HCT116 (cell line): ENCODE measurements around the gene TMEM192. TPM values are rescaled to one million over a fixed set of nuclear protein-coding genes. Genes with fewer than 3 reads are reported as not detected.

Source experiments
- ATAC-seq: fragments of 200-7000 bp; cut with Tn5 transposase; 2 replicates; pipeline ENCODE4 v1.9.1; 2020; ENCODE audit warnings: mild to moderate bottlenecking, moderate library complexity
- BruUV-seq: library from RNA; stranded (reverse); fragments of 400-500 nt; replicated peaks from 2 replicates; lab custom pipeline; 2021; lab: Mats Ljungman, UMichigan
- CTCF ChIA-PET: fragments of 300-600 bp; sonication (Branson Sonifier 250); formaldehyde crosslinking; loops from one replicate; lab custom pipeline; 2021; ENCODE audit warnings: antibody characterized with exemption; lab: Charles Lee
- POLR2A ChIA-PET: fragments of 300-600, 350-600 bp; sonication (Branson Sonifier 250); formaldehyde crosslinking; loops from one replicate; lab custom pipeline; 2021; ENCODE audit warnings: antibody characterized with exemption; lab: Charles Lee
- RAD21 ChIA-PET, 2 experiments: fragments of 300-600 bp; sonication (Branson Sonifier 250); formaldehyde crosslinking; loops; one replicate each; lab custom pipeline; 2023; ENCODE audit warnings: low total read pairs in 2 of 2; ENCODE audit not compliant: uncharacterized antibody in 2 of 2, unreplicated experiment in 2 of 2, low non-redundant PET in 1 of 2; lab: Charles Lee
- DNase-seq: peaks from one replicate; pipeline ENCODE4 v3.0.0-alpha.2; 2010; ENCODE audit warnings: low read depth, low spot score
- H2AFZ ChIP-seq: fragments of 200-600 bp; shearing (Covaris generic), sonication (generic); 2 replicates; pipeline ENCODE4 v1.6.1; 2017; ENCODE audit warnings: low read depth, mixed run types, mixed read lengths, antibody characterized with exemption, low read length; ENCODE audit not compliant: poor library complexity, severe bottlenecking
- H3K27ac ChIP-seq: 2 replicates; pipeline ENCODE4 v1.5.1; 2012; ENCODE audit warnings: low read depth, low read length
- H3K27me3 ChIP-seq: fragments of 200-600 bp; sonication (generic); 2 replicates; pipeline ENCODE4 v1.6.1; 2016; ENCODE audit warnings: mixed run types, low read length, mixed read lengths; ENCODE audit not compliant: insufficient read depth
- H3K36me3 ChIP-seq, 2 experiments: fragments of 200-500 bp in 1 of 2; fragments of 200-600 bp in 1 of 2; sonication (Bioruptor generic) in 1 of 2; sonication (generic) in 1 of 2; 2 replicates each; pipeline versions ENCODE4 v1.5.1 to v1.6.1; 2014 to 2016; ENCODE audit warnings: low read length in 2 of 2, inconsistent platforms in 1 of 2, mixed read lengths in 1 of 2, mixed run types in 1 of 2; ENCODE audit not compliant: insufficient read depth in 2 of 2, control insufficient read depth in 1 of 2
- H3K4me1 ChIP-seq, 2 experiments: fragments of 200-600 bp in 1 of 2; sonication (generic) in 1 of 2; 2 replicates each; pipeline versions ENCODE4 v1.5.1 to v1.6.1; 2012 to 2017; ENCODE audit warnings: low read length in 2 of 2, inconsistent platforms in 1 of 2, mild to moderate bottlenecking in 1 of 2, mixed read lengths in 1 of 2, mixed run types in 1 of 2, moderate library complexity in 1 of 2; ENCODE audit not compliant: insufficient read depth in 2 of 2, control insufficient read depth in 1 of 2
- H3K4me2 ChIP-seq: fragments of 200-600 bp; sonication (generic); 2 replicates; pipeline ENCODE4 v1.6.1; 2017; ENCODE audit warnings: mixed run types, low read length, mixed read lengths
- H3K4me3 ChIP-seq, 2 experiments: fragments of 200-600 bp in 1 of 2; sonication (generic) in 1 of 2; replicated peaks in 1 of 2; 2 replicates each; pipeline ENCODE4 v1.5.1; 2011 to 2016; ENCODE audit warnings: low read length in 2 of 2, control low read depth in 1 of 2, low read depth in 1 of 2, mild to moderate bottlenecking in 1 of 2, mixed read lengths in 1 of 2, mixed run types in 1 of 2
- H3K79me2 ChIP-seq: fragments of 200-600 bp; sonication (generic); 2 replicates; pipeline ENCODE4 v1.6.1; 2017; ENCODE audit warnings: mild to moderate bottlenecking, mixed run types, low read length, moderate library complexity, mixed read lengths; ENCODE audit not compliant: insufficient read depth
- H3K9ac ChIP-seq: fragments of 200-600 bp; sonication (generic); 2 replicates; pipeline ENCODE4 v1.6.1; 2016; ENCODE audit warnings: low read length, mixed read lengths
- H3K9me2 ChIP-seq: fragments of 200-600 bp; sonication (generic), shearing (Covaris generic); 2 replicates; pipeline ENCODE4 v1.6.1; 2017; ENCODE audit warnings: mixed run types, mild to moderate bottlenecking, moderate library complexity; ENCODE audit not compliant: insufficient read depth
- H3K9me3 ChIP-seq, 2 experiments: fragments of 200-500 bp in 1 of 2; fragments of 200-600 bp in 1 of 2; sonication (Bioruptor generic) in 1 of 2; sonication (generic) in 1 of 2; 2 replicates each; pipeline ENCODE4 v1.6.1; 2014 to 2017; ENCODE audit warnings: low read length in 2 of 2, mixed read lengths in 2 of 2, inconsistent platforms in 1 of 2, low read depth in 1 of 2, mild to moderate bottlenecking in 1 of 2, mixed run types in 1 of 2, moderate library complexity in 1 of 2; ENCODE audit not compliant: control insufficient read depth in 1 of 2, insufficient read depth in 1 of 2
- H4K20me1 ChIP-seq: fragments of 200-600 bp; sonication (generic), shearing (Covaris generic); 2 replicates; pipeline ENCODE4 v1.6.1; 2017; ENCODE audit warnings: mixed run types, mild to moderate bottlenecking, moderate library complexity; ENCODE audit not compliant: insufficient read depth
- ATF3 ChIP-seq: IDR thresholded peaks from 2 replicates; pipeline ENCODE4 v1.6.1; 2012
- CBX3 ChIP-seq: IDR thresholded peaks from 2 replicates; pipeline ENCODE4 v1.6.1; 2012; ENCODE audit warnings: low read depth
- CEBPB ChIP-seq: IDR thresholded peaks from 2 replicates; pipeline ENCODE4 v1.6.1; 2012; ENCODE audit warnings: low read depth
- EZH2 ChIP-seq: fragments of 200-600 bp; sonication (generic); IDR thresholded peaks from 2 replicates; pipeline ENCODE4 v1.6.1; 2017; ENCODE audit warnings: antibody characterized with exemption, mixed run types
- EZH2phosphoT487 ChIP-seq: fragments of 200-600 bp; IDR thresholded peaks from 2 replicates; pipeline ENCODE4 v1.6.1; 2018; ENCODE audit warnings: antibody characterized with exemption, borderline replicate concordance
- FOSL1 ChIP-seq: IDR thresholded peaks from 2 replicates; pipeline ENCODE4 v1.6.1; 2012; ENCODE audit warnings: low read depth
- JUND ChIP-seq: IDR thresholded peaks from 2 replicates; pipeline ENCODE4 v1.6.1; 2012
- MAX ChIP-seq: IDR thresholded peaks from 2 replicates; pipeline ENCODE4 v1.6.1; 2012
- POLR2A ChIP-seq: IDR thresholded peaks from 2 replicates; pipeline ENCODE4 v1.7.0; 2011; ENCODE audit warnings: borderline replicate concordance; ENCODE audit not compliant: insufficient read depth, insufficient read length; ENCODE audit errors: extremely low read depth
- POLR2AphosphoS5 ChIP-seq: IDR thresholded peaks from 2 replicates; pipeline ENCODE4 v1.6.1; 2011; ENCODE audit warnings: mild to moderate bottlenecking, low read depth, low read length, moderate library complexity
- RAD21 ChIP-seq: IDR thresholded peaks from 2 replicates; pipeline ENCODE4 v1.6.1; 2012; ENCODE audit warnings: low read depth, mild to moderate bottlenecking
- SIN3A ChIP-seq: IDR thresholded peaks from 2 replicates; pipeline ENCODE4 v1.6.1; 2012; ENCODE audit warnings: low read depth
- SP1 ChIP-seq: IDR thresholded peaks from 2 replicates; pipeline ENCODE4 v1.6.1; 2012; ENCODE audit warnings: low read depth
- TCF7L2 ChIP-seq: IDR thresholded peaks from 2 replicates; pipeline ENCODE4 v1.7.0; 2011; ENCODE audit warnings: borderline replicate concordance, inconsistent platforms; ENCODE audit not compliant: insufficient read depth, insufficient read length; ENCODE audit errors: extremely low read depth
- YY1 ChIP-seq: IDR thresholded peaks from 2 replicates; pipeline ENCODE4 v1.6.1; 2011; ENCODE audit warnings: low read length, low read depth, moderate library complexity, mild to moderate bottlenecking; ENCODE audit not compliant: insufficient replicate concordance; ENCODE audit errors: extremely low read depth
- ZBTB33 ChIP-seq: IDR thresholded peaks from 2 replicates; pipeline ENCODE4 v1.6.1; 2011; ENCODE audit warnings: mild to moderate bottlenecking, low read length, moderate library complexity; ENCODE audit not compliant: insufficient replicate concordance; ENCODE audit errors: extremely low read depth
- ZFX ChIP-seq: fragments of 450-650 bp; IDR thresholded peaks from 2 replicates; pipeline ENCODE4 v1.6.1; 2017
- ZNF274 ChIP-seq: fragments of 200-500 bp; sonication (Bioruptor generic); IDR thresholded peaks from 2 replicates; pipeline ENCODE4 v1.6.1; 2014; ENCODE audit warnings: mild to moderate bottlenecking, low read depth, low read length, inconsistent platforms
- intact Hi-C: fragments of 100-400 bp; cut with micrococcal nuclease; formaldehyde crosslinking; loops from 2 replicates; pipeline ENCODE4 v1.10.0; 2022
- total RNA-seq: library from RNA; stranded (reverse); gene quantifications from one replicate; pipeline ENCODE4 v1.2.1, GENCODE V29; 2021; ENCODE audit not compliant: unreplicated experiment
- TF ChIP-seq, protein P1 (sequence below): IDR thresholded peaks from 2 replicates; pipeline ENCODE4 v1.6.1; 2012; ENCODE audit warnings: low read depth
- TF ChIP-seq, protein P2 (sequence below), 3 experiments: fragments of 200-600 bp in 1 of 3; sonication (generic) in 1 of 3; IDR thresholded peaks in 2 of 3; conservative IDR thresholded peaks in 1 of 3; 2 replicates each; pipeline ENCODE4 v1.5.1; 2012 to 2017; ENCODE audit warnings: low read depth in 2 of 3, low read length in 2 of 3, antibody characterized with exemption in 1 of 3, borderline replicate concordance in 1 of 3, control low read depth in 1 of 3, mild to moderate bottlenecking in 1 of 3, mixed read lengths in 1 of 3, mixed run types in 1 of 3, moderate library complexity in 1 of 3; ENCODE audit not compliant: insufficient read depth in 1 of 3

The TMEM192 gene
- total RNA-seq, 1 experiment from 2014 or later: 13.1 TPM

GRCh38 chr4:165136529-165136928, 23.9 kb upstream of the TMEM192 start:
- intact Hi-C loops: no loop called here
- H3K9me2 ChIP-seq: no peaks in the 10 kb centered on the region
- no TSS peak for BruUV-seq

More at GRCh38 chr4:165136529-165136928, 23.9 kb upstream of the TMEM192 start:
- ChIA-PET CTCF (no interaction called here), RAD21 (no interaction called here), POLR2A (no interaction called here)
- Histone ChIP-seq H3K9ac (no peak overlapping the region), H3K4me1 (no peaks in the 10 kb centered on the region), H3K79me2 (no peaks in the 10 kb centered on the region), H2AFZ (no peak overlapping the region), H3K9me3 (no peaks in the 10 kb centered on the region), H3K4me3 (no peak overlapping the region), H3K27ac (no peak overlapping the region), H3K4me2 (no peak overlapping the region), H4K20me1 (no peaks in the 10 kb centered on the region), H3K27me3 (no peaks in the 10 kb centered on the region), H3K36me3 (no peaks in the 10 kb centered on the region)
- no peak for TF ChIP-seq SP1
- TF ChIP-seq MAX: no peak
- TF ChIP-seq ZNF274: no peak
- no peak for TF ChIP-seq YY1
- TF ChIP-seq POLR2AphosphoS5: no peak
- no peak for TF ChIP-seq SIN3A
- no peak for TF ChIP-seq FOSL1
- no peak for TF ChIP-seq POLR2A
- TF ChIP-seq ZFX: no peak
- no peak for TF ChIP-seq CEBPB
- TF ChIP-seq ATF3: no peak
- TF ChIP-seq TCF7L2: no peak
- TF ChIP-seq EZH2: no peak
- no peak for TF ChIP-seq CBX3
- no peak for TF ChIP-seq RAD21
- no peak for TF ChIP-seq ZBTB33
- TF ChIP-seq EZH2phosphoT487: no peak
- TF ChIP-seq, protein P1, sequence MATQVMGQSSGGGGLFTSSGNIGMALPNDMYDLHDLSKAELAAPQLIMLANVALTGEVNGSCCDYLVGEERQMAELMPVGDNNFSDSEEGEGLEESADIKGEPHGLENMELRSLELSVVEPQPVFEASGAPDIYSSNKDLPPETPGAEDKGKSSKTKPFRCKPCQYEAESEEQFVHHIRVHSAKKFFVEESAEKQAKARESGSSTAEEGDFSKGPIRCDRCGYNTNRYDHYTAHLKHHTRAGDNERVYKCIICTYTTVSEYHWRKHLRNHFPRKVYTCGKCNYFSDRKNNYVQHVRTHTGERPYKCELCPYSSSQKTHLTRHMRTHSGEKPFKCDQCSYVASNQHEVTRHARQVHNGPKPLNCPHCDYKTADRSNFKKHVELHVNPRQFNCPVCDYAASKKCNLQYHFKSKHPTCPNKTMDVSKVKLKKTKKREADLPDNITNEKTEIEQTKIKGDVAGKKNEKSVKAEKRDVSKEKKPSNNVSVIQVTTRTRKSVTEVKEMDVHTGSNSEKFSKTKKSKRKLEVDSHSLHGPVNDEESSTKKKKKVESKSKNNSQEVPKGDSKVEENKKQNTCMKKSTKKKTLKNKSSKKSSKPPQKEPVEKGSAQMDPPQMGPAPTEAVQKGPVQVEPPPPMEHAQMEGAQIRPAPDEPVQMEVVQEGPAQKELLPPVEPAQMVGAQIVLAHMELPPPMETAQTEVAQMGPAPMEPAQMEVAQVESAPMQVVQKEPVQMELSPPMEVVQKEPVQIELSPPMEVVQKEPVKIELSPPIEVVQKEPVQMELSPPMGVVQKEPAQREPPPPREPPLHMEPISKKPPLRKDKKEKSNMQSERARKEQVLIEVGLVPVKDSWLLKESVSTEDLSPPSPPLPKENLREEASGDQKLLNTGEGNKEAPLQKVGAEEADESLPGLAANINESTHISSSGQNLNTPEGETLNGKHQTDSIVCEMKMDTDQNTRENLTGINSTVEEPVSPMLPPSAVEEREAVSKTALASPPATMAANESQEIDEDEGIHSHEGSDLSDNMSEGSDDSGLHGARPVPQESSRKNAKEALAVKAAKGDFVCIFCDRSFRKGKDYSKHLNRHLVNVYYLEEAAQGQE: no peak
- TF ChIP-seq, protein P2, sequence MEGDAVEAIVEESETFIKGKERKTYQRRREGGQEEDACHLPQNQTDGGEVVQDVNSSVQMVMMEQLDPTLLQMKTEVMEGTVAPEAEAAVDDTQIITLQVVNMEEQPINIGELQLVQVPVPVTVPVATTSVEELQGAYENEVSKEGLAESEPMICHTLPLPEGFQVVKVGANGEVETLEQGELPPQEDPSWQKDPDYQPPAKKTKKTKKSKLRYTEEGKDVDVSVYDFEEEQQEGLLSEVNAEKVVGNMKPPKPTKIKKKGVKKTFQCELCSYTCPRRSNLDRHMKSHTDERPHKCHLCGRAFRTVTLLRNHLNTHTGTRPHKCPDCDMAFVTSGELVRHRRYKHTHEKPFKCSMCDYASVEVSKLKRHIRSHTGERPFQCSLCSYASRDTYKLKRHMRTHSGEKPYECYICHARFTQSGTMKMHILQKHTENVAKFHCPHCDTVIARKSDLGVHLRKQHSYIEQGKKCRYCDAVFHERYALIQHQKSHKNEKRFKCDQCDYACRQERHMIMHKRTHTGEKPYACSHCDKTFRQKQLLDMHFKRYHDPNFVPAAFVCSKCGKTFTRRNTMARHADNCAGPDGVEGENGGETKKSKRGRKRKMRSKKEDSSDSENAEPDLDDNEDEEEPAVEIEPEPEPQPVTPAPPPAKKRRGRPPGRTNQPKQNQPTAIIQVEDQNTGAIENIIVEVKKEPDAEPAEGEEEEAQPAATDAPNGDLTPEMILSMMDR (IDR thresholded peaks at IDR 0.05 in 2 of 3, conservative IDR thresholded peaks at IDR 0.05 in 1 of 3; ENCODE audit: borderline replicate concordance in 1 of 3, insufficient read depth in 1 of 3, low read depth in 2 of 3, low read length in 2 of 3): no peak
- TF ChIP-seq JUND: no peak
- no peak for ATAC-seq
- DNase-seq: no peak
